Measurements from ENCODE around the gene ARRDC4. TPM values are rescaled to one million over a fixed set of nuclear protein-coding genes. Genes with fewer than 3 reads are reported as not detected.

ARRDC4 gene
- total and polyA plus RNA-seq, 2 donors (not counting 3 experiments of a cell fraction or from before 2014, with no cell fraction given) = 0.97 to 1.2 TPM

DNA sequence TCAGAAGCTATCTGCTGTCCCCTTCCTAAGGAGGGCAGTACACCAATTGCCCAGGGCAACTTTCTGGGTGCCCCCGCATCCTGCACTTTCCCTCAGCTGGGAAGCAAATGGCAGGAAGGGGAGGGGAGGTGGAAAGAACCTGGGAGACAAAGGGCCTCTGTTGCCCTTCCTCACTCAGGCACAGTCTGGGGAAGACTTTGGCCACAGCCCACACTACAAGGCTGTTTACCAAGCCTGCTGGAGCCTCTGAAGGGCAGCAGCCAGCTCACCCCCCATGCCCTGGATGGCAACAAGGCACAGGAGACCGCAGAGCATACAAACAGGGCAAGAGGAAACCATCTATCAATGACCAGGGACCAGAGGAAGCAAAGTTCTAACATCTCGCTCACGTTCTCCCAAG is 42.4 kb downstream of the ARRDC4 start:
- Histone ChIP-seq H3K4me3 (replicated peaks in 1 of 3; ENCODE audit: insufficient read depth in 1 of 3, low read depth in 1 of 3, low read length in 3 of 3) (no peak overlapping the region), H3K79me2 (ENCODE audit: control insufficient read depth, insufficient read depth, low read length) (no peaks in the 10 kb centered on the region), H3K4me1 (ENCODE audit: control insufficient read depth, extremely low read depth, insufficient read depth, low read length) (no peaks in the 10 kb centered on the region), H3K27ac (ENCODE audit: insufficient read depth, low read depth, low read length) (no peak overlapping the region), H4K20me1 (replicated peaks; ENCODE audit: control insufficient read depth, extremely low read depth, insufficient read depth, low read length) (no peaks in the 10 kb centered on the region), H3K36me3 (ENCODE audit: control insufficient read depth in 2 of 2, extremely low read depth in 1 of 2, insufficient read depth in 2 of 2, low read length in 2 of 2) (no peaks in the 10 kb centered on the region), H3K9ac (replicated peaks; ENCODE audit: extremely low read depth, insufficient read depth, low read length) (no peak overlapping the region), H3K27me3 (ENCODE audit: control insufficient read depth in 2 of 2, insufficient read depth in 2 of 2, low read length in 2 of 2) (no peaks in the 10 kb centered on the region), H3K4me2 (ENCODE audit: insufficient read depth, low read length) (no peak overlapping the region), H3K9me3 (replicated peaks; ENCODE audit: control insufficient read depth, insufficient read depth, low read length) (no peaks in the 10 kb centered on the region), H3K9me1 (replicated peaks; ENCODE audit: control insufficient read depth, extremely low read depth, insufficient read depth, low read length) (no peaks in the 10 kb centered on the region), H2AFZ (ENCODE audit: low read depth, low read length) (no peak overlapping the region)
- TF ChIP-seq GATA2 (IDR thresholded peaks at IDR 0.05; ENCODE audit: insufficient read depth, insufficient read length, low read depth, low read length) = no peak
- TF ChIP-seq EZH2 (IDR thresholded peaks at IDR 0.05; ENCODE audit: borderline replicate concordance, low read depth, low read length, severe bottlenecking) = no peak
- TF ChIP-seq, protein P1, sequence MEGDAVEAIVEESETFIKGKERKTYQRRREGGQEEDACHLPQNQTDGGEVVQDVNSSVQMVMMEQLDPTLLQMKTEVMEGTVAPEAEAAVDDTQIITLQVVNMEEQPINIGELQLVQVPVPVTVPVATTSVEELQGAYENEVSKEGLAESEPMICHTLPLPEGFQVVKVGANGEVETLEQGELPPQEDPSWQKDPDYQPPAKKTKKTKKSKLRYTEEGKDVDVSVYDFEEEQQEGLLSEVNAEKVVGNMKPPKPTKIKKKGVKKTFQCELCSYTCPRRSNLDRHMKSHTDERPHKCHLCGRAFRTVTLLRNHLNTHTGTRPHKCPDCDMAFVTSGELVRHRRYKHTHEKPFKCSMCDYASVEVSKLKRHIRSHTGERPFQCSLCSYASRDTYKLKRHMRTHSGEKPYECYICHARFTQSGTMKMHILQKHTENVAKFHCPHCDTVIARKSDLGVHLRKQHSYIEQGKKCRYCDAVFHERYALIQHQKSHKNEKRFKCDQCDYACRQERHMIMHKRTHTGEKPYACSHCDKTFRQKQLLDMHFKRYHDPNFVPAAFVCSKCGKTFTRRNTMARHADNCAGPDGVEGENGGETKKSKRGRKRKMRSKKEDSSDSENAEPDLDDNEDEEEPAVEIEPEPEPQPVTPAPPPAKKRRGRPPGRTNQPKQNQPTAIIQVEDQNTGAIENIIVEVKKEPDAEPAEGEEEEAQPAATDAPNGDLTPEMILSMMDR (IDR thresholded peaks at IDR 0.05; ENCODE audit: extremely low read depth in 1 of 2, insufficient read depth in 1 of 2, low read depth in 1 of 2, low read length in 2 of 2) = no peak
- no peak for TF ChIP-seq JUN (IDR thresholded peaks at IDR 0.05; ENCODE audit: borderline replicate concordance, insufficient read depth, insufficient read length, low read depth)
- TF ChIP-seq MYC (IDR thresholded peaks at IDR 0.05; ENCODE audit: low read depth, low read length) = no peak
- TF ChIP-seq FOS (IDR thresholded peaks at IDR 0.05; ENCODE audit: borderline replicate concordance, insufficient read depth, low read length) = no peak
- no peak for TF ChIP-seq POLR2A (IDR thresholded peaks at IDR 0.05; ENCODE audit: low read depth, low read length)
- TF ChIP-seq, protein P2, sequence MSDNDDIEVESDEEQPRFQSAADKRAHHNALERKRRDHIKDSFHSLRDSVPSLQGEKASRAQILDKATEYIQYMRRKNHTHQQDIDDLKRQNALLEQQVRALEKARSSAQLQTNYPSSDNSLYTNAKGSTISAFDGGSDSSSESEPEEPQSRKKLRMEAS (IDR thresholded peaks at IDR 0.05; ENCODE audit: insufficient read depth, insufficient read length) = no peak
- TF ChIP-seq POLR2AphosphoS5 (IDR thresholded peaks at IDR 0.05; ENCODE audit: insufficient read depth, low read depth, low read length) = no peak
- FAIRE-seq (no peak), DNase-seq (ENCODE audit: low read depth, low spot score) (no peak)
- dilution Hi-C loops (cut with MboI; ENCODE audit: extremely low pct_ligation_motif_present, low sequenced_read_pairs) = no loop called here
- ChIA-PET POLR2A (no interaction called here), CTCF (no interaction called here)
- intact Hi-C loops (cut with micrococcal nuclease) = no loop called here
- BruUV-seq (replicated peaks) = no TSS peak
